ENCODE results near the gene SPEG.
A peak's percentile ranks its signal among the peaks of the same experiment; 100 is the strongest.

SPEG gene

DNA sequence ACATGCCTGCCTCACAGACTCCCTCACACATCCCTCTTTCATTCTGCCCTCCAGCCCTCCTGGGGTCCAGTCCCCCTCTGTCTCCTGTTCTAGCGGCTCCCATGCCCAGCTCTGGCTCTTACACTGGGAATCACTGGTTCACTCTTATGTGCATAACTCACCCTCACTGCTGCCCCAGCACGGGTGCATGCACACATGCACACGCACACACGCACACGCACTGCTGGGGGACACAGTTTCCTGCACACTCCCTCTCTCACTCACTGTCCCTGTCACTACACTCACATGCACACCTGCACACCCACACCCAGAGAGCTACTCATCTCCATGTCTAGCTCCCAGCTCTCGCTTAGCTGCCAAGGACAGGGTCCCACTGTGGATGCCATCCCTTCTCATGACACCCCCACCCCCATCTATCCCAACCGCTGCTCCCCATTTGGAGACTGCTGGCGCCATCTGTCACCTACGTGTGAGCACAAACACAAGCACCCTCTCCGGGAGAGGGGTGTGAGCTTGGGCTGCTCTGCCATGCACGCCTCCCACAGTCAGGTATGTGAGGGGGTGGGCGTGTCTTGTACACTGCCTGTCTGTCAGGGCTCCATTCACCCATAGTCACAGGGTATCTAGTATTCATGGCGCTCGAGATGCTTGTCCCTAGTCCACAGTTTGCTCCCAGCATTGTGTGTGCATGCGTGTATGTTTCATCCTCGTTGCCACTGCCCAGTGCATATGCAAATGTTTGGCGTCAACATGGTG lies 81.4 kb downstream of the SPEG start:
- DNase-seq, result no peak

DNA sequence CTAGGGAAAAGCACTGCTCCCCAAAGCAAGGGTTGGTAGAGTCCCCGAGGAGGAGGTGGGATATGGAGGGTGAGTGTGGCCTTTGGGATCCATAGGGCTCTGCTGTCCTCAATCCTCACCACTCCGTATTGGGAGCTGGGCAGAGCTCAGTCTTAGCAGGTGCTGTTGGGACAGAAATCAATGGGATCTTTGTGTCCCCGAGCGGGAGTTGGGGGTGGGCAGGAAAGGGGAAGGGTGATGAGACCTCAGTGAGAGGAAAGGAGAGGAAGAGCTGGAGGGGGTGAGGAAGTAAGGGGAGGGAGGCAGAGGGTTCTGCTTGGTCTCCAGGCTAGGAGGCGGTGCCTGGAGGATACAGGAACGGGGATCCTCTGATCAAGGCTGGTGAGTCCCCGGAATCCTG lies 82.2 kb downstream of the SPEG start:
- DNase-seq, result no peak

DNA sequence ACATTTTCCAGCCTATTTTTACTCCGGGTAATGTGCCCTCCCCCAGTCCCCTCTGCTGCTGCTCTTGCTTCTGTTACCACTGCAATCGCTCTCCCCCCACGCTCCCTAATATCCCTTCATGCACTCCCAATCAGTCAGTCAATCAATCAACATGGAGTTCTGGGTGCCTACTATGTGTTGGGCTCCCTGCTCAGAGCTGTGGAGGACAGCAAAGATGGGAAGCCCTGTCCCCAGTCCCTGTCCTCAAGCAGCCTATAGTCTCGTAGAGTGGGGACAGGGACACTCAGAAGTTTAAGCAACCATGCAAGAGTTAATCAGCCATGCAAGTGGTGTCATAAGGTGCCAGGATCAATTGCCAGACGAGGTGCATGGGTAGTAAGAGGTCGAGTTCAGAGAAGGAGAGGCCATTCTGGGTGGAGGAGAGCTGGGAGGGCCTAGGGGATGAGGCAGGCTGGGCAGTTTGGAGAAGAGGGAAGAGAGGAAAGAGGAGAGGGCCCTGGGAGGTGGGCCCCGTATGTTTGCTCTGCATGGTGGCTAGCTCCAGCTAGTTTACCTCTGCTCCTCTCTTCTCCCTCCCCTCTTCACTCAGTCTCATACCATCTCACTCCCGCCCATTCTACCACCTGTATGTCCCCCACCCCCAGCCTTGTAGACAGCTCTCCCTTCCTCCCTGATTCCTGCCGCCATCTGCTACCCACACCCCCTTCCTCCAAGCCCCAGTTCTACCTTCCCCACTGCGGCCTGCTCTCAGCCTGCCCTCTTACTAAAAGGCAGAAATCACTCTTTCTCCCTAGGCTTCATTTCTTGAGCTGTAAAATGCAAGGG lies 83.5 kb downstream of the SPEG start:
- no peak for DNase-seq

DNA sequence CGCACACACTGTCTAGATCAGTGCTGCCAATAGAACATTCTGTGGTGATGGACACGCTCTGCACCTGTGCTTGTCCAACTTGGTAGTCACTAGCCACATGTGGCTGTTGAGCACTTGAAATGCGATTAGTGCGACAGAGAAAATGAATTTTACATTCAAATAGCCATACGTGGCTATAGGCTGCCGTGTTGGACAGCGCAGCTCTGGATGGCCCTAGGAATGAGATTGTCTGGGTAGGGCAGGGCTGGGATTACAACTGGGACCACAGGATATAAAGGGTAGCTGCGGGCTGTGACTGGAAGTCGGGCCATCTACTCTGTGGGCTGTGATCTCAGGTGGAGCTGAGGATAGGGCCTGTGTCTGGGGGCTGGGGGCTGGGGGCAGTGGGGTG lies 84.9 kb downstream of the SPEG start:
- DNase-seq, result no peak

GRCh38 chr2:219520079-219520478 lies 85.4 kb downstream of the SPEG start:
- no peak for DNase-seq

DNA sequence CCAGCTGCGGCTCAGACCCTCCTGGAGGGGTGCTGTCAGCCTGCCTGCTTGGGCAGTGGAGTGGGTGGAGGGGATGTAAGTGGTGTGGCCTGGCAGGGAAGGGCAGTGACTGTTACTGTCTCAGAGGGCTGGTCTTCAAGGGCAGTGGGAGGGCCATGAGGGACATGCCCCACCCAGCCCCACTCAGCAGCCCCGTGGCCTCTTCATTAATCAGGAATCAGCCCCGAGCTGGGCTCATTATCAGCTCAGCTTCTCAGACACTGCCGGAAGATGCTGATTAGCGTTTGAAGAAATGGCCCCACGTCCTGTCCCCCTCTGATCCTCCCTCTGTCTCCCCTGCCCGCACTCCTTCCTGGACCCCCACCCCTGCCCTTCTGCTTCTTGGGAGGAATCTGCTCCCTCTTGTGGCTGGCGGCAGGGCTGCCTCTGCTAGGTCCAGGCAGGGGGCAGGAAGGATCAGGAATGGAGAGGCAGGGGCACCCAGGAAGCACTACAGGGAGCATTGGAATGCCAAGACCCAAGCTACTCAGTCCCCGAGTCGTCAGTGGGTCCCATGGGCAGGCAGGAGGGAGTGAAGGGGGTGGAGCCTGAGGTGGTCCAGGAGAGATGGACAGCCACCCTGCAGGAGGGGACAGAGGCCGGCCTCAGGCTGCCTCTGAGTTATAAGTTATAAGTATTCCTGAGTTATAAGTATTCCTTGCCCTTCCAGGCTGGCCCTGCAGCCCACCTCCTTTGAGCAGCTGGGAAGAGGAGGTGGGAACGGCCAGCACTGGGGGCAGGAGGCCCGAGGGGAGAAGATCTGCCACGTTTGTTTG lies 86.6 kb downstream of the SPEG start:
- peak; percentile 52 for DNase-seq

DNA sequence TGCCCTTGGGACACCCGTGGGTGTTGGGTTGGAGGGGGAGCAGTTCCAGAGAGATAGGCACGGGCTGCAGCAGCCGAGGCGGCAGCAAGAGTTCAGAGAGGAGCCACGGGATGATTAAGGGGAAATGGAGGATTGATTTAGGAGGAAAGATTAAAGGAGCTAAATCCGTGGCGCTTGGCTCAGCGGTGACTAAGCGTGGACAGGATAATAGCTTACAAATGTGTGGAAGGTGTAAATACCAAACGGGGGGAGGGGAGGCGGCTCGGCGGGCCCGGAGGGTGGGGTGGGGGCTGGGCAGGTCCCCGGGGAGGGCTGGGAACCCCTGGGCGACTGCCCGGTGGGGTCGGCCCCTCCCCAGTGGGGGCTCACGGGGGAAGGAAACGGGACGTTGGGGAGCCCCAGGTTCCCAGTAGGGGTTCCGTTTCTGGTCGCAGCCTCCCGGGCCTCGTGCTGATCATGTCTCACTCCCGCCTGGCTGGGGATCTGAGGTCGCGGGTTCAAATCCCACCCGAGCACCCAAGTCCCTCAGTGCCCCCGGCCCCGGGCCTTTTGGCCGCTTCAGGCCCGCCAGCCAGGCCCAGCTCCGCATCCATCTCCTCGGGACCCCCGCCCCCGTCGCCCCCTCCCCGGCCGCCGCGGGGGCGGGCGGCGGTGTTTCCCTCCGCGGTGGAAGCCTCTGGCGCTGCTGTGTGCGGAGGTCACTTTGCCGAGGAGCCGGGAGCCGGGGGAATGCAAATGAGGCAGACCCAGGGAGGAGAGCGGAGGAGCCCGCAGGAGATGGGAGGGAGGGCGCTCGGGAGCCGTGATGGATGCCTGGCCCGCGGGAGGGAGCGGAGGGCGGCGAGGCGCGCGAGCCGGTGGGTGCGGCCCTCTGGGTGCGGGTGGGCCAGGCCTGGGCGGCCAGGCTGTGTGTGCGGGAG lies 87.7 kb downstream of the SPEG start:
- peak; percentile 94 for DNase-seq

GRCh38 chr2:219523031-219523671 lies 88.5 kb downstream of the SPEG start:
- DNase-seq, result no peak

DNA sequence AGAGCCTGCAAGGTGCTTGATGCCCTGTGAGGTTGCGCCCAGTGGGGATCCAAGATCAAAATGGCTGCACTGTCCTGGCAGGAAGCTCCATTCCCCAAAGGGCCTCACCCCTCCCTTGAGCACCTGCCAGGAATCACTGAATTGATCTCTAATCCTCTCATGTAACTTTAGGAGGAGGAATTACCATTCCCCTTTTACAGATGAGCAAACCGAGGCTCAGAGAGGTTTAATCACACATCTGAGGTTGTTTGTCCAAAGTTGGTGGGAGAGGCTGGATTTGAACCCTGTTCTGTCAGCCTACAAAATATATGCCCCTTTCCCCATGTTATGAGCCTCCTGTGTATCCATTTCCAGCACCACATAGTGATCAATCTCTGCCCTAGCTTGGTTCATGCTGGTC lies 90.2 kb downstream of the SPEG start:
- no peak for DNase-seq

DNA sequence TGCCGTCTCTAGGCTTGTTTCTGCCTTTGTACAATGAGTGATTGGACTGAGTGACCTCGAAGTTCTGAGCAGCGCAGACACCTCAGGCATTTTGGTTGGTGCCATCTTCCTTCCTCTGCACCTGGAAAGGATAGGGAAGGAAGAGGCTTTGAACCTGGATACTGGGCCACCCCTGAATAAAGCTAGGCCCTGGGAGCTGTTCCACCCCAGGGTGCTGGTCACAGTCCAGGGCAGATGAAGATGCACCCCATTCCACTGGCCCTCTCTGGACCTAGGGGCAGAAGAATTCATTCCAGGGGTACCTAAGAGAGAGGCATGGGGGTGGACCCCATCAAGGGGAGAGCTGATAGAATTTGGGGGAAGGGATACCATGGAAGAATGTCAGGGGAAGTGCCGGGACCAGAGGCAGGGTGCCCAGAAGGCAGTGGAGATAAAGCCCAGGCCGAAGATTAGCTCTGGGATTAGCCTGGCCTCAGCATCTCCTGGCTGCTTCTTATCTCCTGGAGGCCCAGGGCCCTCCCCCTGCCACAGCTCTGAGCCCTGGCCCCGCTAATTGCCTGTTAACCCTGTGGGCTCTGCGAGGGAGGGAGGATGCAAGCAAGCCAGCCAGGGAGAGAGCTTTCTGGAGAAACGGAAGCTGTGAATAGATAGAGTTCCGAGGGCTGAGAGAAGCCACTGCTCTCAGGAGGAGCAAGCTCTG lies 91.0 kb downstream of the SPEG start:
- DNase-seq, result no peak

- no peak for DNase-seq
Observed at GRCh38 chr2:219526320-219527075, 91.9 kb downstream of the SPEG start.

DNA sequence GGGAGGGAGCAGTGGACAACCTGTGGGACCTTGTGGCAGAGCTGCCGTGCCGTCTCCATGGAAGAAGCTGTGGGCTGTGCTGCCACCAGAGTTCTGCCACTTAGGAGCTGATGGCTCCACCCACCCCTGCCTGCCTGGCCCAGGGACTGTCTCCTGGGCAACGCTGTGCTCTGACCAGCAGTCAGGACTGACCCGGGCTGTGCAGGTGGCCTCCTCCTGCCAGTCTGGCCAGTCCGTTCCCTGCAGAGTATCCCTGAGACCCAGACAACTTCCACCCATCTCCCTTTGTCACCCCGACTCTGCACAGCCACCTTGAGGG lies 92.4 kb downstream of the SPEG start:
- no peak for DNase-seq

- no peak for DNase-seq
Observed at GRCh38 chr2:219527472-219527871, 92.8 kb downstream of the SPEG start.

DNA sequence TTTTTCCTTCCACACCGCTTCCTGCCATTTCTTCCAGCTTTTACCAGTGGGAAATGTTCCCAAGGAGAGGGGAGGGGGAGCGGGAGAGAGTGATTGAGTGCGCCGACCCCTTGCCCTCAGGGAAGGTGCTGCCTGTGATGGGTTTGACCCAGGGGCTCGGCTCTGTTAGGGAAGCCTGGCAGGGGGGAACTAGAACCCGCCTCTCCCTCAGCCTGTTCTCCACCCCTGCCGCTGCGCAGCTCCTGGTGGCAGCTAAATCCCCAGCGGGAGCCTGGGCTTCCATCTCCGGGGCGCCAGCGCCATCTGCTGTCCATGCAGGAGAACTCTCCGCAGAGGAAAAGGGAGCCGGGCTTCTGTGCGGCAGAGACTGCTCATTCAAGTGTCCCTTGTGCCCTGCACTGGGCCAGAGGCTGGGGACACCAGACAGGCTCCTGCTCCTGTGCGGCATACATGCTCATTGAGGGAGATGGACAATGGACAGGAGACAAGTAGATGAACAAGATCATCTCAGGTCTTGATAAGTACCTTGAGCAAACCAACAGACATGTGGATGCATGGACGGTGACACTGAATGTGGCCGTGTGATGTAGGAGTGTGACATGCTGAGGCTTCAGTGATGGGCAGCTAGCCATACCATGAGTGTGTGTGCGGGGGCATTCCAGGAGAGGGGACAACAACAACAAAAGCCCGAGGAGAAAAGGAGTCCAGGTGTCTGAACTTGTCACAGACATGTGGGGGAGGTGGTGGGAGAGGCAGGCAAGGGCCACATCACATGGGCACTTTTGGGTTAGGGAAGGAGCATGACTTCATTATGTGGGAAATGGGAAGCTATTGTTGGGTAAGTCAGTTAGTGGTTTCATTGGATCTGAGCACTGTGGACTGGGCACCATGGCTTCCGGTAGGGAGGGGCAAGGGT lies 95.7 kb downstream of the SPEG start:
- DNase-seq, result peak; percentile 81

DNA sequence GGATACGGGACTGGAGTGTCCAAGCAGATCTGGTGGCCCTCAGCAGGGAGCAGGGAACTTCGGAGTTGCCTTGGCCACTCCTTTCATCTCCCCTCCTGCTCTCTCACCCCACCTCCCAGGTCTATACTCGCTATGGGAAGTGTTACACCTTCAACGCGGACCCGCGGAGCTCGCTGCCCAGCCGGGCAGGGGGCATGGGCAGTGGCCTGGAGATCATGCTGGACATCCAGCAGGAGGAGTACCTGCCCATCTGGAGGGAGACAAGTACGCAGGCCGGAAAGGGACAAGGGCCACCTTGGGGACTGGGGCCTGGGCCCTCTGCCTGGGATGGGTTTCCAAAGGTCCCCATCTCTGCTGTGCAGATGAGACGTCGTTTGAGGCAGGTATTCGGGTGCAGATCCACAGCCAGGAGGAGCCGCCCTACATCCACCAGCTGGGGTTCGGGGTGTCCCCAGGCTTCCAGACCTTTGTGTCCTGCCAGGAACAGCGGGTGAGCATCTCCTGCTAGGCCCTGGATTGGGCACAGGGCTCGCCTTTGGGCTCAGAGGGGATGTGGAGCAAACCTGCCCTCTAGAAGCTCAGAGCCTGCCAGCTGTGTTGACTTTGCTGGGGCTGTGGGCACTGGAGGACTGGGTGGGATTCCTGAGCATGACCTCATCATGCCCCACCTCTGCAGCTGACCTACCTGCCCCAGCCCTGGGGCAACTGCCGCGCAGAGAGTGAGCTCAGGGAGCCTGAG lies 97.2 kb downstream of the SPEG start:
- no peak for DNase-seq

DNA sequence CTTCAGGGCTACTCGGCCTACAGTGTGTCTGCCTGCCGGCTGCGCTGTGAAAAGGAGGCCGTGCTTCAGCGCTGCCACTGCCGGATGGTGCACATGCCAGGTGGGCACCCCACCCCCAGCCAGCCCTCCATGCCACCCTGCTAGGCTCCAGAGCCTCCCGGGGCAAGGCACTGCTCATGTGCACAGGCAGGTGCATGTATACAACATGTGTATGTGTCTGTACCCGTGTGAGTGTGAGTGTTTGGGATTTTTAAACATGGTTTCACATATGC lies 97.7 kb downstream of the SPEG start:
- DNase-seq, result no peak

DNA sequence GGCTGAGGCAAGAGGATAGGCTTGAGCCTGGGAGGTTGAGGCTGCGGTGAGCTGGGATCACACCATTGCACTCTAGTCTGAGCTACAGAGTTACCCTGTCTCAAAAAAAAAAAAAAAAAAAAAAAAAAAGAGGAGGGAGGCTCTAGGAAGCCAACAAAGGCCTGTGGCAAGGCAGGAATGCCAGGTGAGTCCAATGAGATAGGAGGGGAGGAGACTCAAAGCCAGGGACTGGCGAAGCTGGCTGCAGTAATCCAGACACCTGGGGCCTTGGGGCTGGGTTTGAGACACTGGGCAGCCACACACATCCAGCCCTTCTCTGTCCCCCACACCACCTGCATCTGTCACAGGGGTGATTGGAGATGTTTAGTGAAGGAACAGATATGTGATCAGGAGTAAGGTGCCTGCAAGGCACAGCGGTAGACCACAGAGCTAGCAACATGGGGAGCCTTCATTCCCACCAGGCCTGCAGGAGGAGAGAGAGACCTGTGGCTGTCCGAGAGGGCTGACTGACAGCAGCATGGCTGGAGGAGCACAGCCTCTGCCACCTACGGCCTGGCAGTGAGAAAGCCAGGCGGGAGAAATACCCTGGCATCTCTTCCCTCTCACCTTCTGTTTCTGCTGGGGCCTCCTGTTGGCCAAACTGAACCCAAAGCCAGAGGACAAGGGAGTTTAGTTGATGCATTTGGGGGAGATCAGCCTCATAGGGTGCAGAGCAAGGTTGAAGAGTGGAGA lies 99.5 kb downstream of the SPEG start:
- no peak for DNase-seq

DNA sequence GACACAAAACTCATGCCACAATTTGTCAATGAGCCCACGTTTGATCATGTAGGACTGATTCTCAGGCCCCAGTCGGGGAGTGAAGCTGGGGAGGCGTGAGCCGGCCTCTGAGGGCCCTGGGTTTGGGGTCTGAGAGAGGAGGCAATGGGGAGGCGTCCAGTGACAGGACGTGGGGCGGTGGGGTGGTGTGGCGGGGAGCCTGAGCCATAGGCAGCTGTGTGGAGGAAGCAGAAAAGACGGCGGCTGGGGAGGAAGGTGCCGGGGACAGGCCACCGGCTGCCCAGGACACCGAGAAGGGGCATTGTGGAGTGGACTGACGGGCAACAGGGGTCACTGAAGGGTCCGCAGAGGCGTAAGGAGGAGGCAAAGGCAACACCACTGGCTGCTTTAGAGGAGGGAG lies 101.8 kb downstream of the SPEG start:
- DNase-seq, result no peak

All from fibroblast of skin of right biceps (primary cell).